Caco-2 (cell line): ENCODE measurements around the gene NGEF. TPM values are rescaled to one million over a fixed set of nuclear protein-coding genes. Genes with fewer than 3 reads are reported as not detected.

Source experiments
- BruUV-seq: library from RNA; stranded (reverse); fragments of 400-500 nt; replicated peaks from 2 replicates; lab custom pipeline; 2021; lab: Mats Ljungman, UMichigan
- CTCF ChIA-PET: fragments of 300-600 bp; sonication (Branson Sonifier 250); formaldehyde crosslinking; loops from one replicate; lab custom pipeline; 2022; ENCODE audit warnings: antibody characterized with exemption; lab: Charles Lee
- POLR2A ChIA-PET: fragments of 300-600 bp; sonication (Branson Sonifier 250); formaldehyde crosslinking; loops from one replicate; lab custom pipeline; 2022; ENCODE audit warnings: antibody characterized with exemption; lab: Charles Lee
- DNase-seq, 2 experiments: peaks; one replicate each; pipeline versions ENCODE4 v3.0.0 to v3.0.0-alpha.2; 2020 to 2022
- H3K27me3 ChIP-seq: replicated peaks from 2 replicates; pipeline ENCODE4 v1.6.0; 2011; ENCODE audit warnings: low read length; ENCODE audit not compliant: control insufficient read depth, insufficient read depth
- H3K36me3 ChIP-seq: 2 replicates; pipeline ENCODE4 v1.5.1; 2011; ENCODE audit warnings: low read length; ENCODE audit not compliant: control insufficient read depth, insufficient read depth
- H3K4me1 ChIP-seq: fragments of 250-450 bp; sonication (Bioruptor Pico); 2 replicates; pipeline ENCODE4 v1.5.1; 2020; ENCODE audit warnings: mild to moderate bottlenecking
- H3K4me3 ChIP-seq: 2 replicates; pipeline ENCODE4 v1.5.1; 2011; ENCODE audit warnings: low read depth, mild to moderate bottlenecking, control low read depth, low read length
- H3K9me3 ChIP-seq: fragments of 250-450 bp; sonication (Bioruptor Pico); 2 replicates; pipeline ENCODE4 v1.5.1; 2020; ENCODE audit warnings: mild to moderate bottlenecking, moderate library complexity
- H3K27ac Mint-ChIP-seq: one replicate; pipeline ENCODE4 v1.8.0; 2022; ENCODE audit warnings: mixed read lengths; ENCODE audit not compliant: unreplicated experiment
- H3K27me3 Mint-ChIP-seq: one replicate; pipeline ENCODE4 v1.8.0; 2022; ENCODE audit warnings: mixed read lengths; ENCODE audit not compliant: insufficient read depth, unreplicated experiment
- H3K36me3 Mint-ChIP-seq: one replicate; pipeline ENCODE4 v1.8.0; 2022; ENCODE audit warnings: mild to moderate bottlenecking, mixed read lengths; ENCODE audit not compliant: insufficient read depth, unreplicated experiment
- H3K4me1 Mint-ChIP-seq: one replicate; pipeline ENCODE4 v1.8.0; 2022; ENCODE audit warnings: low read depth, mixed read lengths; ENCODE audit not compliant: unreplicated experiment
- H3K4me3 Mint-ChIP-seq: one replicate; pipeline ENCODE4 v1.8.0; 2022; ENCODE audit warnings: mild to moderate bottlenecking, moderate library complexity, mixed read lengths; ENCODE audit not compliant: unreplicated experiment
- H3K9me3 Mint-ChIP-seq: one replicate; pipeline ENCODE4 v1.8.0; 2022; ENCODE audit warnings: mixed read lengths; ENCODE audit not compliant: unreplicated experiment
- intact Hi-C: fragments of 100-400 bp; cut with micrococcal nuclease; formaldehyde crosslinking; loops from one replicate; pipeline ENCODE4 v1.10.0; 2022; ENCODE audit not compliant: unreplicated experiment
- total RNA-seq: library from RNA; stranded (reverse); gene quantifications from 2 replicates; pipeline ENCODE4 v1.2.3, GENCODE V29; 2022
- TF ChIP-seq, protein P1 (sequence below), 2 experiments: fragments of 200-600 bp in 1 of 2; IDR thresholded peaks; 1 replicate in 1 of 2; 2 replicates in 1 of 2; pipeline versions ENCODE4 v1.5.1 to v1.8.0; 2011 to 2022; ENCODE audit warnings: antibody characterized with exemption in 1 of 2, control low read depth in 1 of 2, inconsistent platforms in 1 of 2, low read depth in 1 of 2, low read length in 1 of 2, mild to moderate bottlenecking in 1 of 2, moderate library complexity in 1 of 2; ENCODE audit not compliant: insufficient read depth in 1 of 2, severe bottlenecking in 1 of 2, unreplicated experiment in 1 of 2

The NGEF gene
- total RNA-seq, 1 experiment from 2014 or later = 0.77 TPM

DNA sequence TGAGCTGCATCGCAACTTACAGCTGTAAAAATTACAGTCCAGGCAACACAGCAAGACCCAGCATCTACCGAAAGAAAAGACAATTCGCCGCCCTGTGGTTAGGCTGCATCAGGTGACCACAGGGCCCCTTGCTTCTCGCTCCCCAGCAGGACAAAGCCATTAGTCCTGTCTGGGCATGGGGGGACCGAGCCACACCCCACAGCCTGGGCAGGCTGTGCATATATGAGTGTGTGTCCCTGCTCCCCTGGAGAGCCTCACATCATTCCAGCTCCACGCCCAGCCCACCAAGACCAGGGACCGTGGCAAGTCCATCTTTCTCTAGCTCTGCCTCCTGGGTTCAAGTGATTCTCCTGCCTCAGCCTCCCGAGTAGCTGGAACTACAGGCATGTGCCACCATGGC, 109.1 kb downstream of the NGEF start:
- TF ChIP-seq, protein P1, sequence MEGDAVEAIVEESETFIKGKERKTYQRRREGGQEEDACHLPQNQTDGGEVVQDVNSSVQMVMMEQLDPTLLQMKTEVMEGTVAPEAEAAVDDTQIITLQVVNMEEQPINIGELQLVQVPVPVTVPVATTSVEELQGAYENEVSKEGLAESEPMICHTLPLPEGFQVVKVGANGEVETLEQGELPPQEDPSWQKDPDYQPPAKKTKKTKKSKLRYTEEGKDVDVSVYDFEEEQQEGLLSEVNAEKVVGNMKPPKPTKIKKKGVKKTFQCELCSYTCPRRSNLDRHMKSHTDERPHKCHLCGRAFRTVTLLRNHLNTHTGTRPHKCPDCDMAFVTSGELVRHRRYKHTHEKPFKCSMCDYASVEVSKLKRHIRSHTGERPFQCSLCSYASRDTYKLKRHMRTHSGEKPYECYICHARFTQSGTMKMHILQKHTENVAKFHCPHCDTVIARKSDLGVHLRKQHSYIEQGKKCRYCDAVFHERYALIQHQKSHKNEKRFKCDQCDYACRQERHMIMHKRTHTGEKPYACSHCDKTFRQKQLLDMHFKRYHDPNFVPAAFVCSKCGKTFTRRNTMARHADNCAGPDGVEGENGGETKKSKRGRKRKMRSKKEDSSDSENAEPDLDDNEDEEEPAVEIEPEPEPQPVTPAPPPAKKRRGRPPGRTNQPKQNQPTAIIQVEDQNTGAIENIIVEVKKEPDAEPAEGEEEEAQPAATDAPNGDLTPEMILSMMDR (IDR thresholded peaks at IDR 0.05; ENCODE audit: insufficient read depth in 1 of 2, low read depth in 1 of 2, low read length in 1 of 2, severe bottlenecking in 1 of 2, unreplicated experiment in 1 of 2) = no peak
- no TSS peak for BruUV-seq
- no peaks in the 10 kb centered on the region for H3K9me3 Mint-ChIP-seq
- H3K4me3 Mint-ChIP-seq = no peak overlapping the region
- no peaks in the 10 kb centered on the region for H3K4me1 Mint-ChIP-seq
- CTCF ChIA-PET = interaction anchor here (0.7 kb wide), 1 partner anchor 13 kb away, joined by 3 read pairs; no protein-coding TSS in a partner anchor
- H3K27ac Mint-ChIP-seq = no peak overlapping the region
- POLR2A ChIA-PET = no interaction called here
- Histone ChIP-seq H3K27me3 (no peaks in the 10 kb centered on the region; the same call in 1 of the 2 replicates), H3K9me3 (no peaks in the 10 kb centered on the region), H3K4me1 (no peaks in the 10 kb centered on the region), H3K4me3 (no peak overlapping the region), H3K36me3 (no peaks in the 10 kb centered on the region)
- DNase-seq = no peak
- intact Hi-C loops = no loop called here
- H3K36me3 Mint-ChIP-seq = no peaks in the 10 kb centered on the region
- H3K27me3 Mint-ChIP-seq = no peaks in the 10 kb centered on the region

DNA sequence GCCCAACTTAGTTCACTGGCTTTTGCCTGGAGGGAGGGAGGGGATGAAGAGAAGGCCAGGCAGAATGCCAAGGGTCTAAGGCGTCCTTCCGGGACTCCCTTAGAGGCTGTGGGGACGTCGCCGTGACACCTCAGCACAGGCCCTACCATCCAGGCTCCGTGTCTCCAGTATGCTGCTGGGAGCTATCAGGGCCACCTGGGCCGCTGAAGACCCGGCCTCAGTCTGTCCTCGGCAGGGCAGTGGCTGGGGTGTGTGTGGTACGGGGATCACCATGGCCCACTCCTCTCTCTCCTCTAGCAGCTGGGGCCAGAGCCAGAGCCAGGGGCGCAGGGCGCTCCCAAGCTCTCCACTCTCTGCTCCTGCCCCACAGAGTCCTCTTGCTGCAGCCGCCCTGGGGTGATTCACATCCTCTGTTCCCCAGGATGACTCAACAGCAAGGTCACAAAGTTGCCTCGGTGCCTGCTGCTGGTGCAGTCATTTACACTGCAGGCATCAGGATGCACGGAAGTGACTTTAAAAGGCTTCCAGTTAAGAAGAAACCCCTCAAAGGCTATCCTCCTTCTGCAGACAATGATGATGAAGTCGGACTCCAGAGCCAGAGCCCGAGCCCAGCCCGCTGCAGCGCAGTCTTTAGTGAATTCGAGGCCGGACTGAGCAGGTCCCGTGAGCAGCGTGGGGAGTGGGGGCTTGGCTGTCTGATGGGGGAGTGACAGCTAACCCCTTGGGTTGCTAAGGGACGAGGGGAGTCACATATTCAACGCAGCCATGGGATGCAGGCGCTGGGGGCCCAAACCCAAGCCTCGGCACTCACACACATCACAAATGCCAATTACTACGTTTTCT, 111.1 kb downstream of the NGEF start:
- no peak overlapping the region for H3K4me3 ChIP-seq

DNA sequence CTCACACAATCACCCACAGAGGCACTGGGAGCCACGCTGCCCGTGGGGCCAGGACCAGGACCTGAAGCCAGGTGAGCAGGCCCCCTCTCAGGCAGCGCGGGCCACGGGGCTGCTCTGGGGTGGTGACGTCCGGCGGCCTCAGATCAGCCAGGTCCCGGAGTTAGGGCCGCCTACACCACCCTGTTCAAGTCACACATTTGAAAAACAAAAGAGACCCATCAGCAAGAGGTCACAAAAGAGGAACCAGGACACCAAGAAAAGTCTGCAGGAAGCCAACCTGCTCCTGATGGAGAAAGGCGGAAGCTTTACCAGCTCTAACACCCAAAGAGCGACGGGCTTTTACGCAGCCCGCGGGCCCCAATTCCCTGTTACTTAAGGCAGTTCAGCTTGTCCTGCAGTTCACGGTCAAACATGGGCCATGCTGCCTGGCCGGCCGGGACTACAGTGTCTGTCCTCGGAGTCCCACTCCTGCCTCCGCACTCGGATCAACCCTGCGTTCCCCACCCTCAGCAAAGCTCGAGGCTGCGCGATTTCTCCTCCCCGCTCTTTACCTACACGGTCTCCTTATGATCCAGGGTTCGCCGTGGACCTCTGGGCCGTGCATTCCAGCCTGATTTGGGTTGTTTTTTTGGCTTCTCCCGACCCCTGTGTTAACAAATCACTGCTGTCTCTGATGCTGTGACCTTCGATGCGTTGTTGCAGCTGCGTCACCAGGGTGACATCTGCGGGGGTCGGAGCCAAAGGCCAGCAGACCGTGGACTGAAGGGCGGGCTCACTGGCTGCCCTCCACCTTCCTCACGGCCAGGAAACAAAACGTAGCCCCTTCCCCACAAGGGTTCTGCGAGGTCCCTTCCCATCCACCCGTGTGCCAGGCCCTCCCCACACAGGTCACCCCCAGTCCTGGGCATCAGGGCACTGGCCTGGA, 112.0 kb downstream of the NGEF start:
- H3K36me3 Mint-ChIP-seq = no peaks in the 10 kb centered on the region
- ChIA-PET POLR2A (no interaction called here), CTCF (no interaction called here)
- no peak for DNase-seq
- BruUV-seq = no TSS peak
- Histone ChIP-seq H3K27me3 (no peaks in the 10 kb centered on the region), H3K4me1 (no peaks in the 10 kb centered on the region), H3K9me3 (no peaks in the 10 kb centered on the region), H3K4me3 (no peak overlapping the region), H3K36me3 (no peaks in the 10 kb centered on the region)
- no peaks in the 10 kb centered on the region for H3K9me3 Mint-ChIP-seq
- H3K4me1 Mint-ChIP-seq = no peaks in the 10 kb centered on the region
- TF ChIP-seq, protein P1 (IDR thresholded peaks at IDR 0.05; ENCODE audit: insufficient read depth in 1 of 2, low read depth in 1 of 2, low read length in 1 of 2, severe bottlenecking in 1 of 2, unreplicated experiment in 1 of 2) = no peak
- no peak overlapping the region for H3K4me3 Mint-ChIP-seq
- intact Hi-C loops = no loop called here
- no peak overlapping the region for H3K27ac Mint-ChIP-seq
- no peaks in the 10 kb centered on the region for H3K27me3 Mint-ChIP-seq

More for the DNA sequence above, 111.1 kb downstream of the NGEF start:
- ChIA-PET POLR2A (no interaction called here), CTCF (no interaction called here)
- no peaks in the 10 kb centered on the region for H3K4me1 ChIP-seq
- H3K27me3 Mint-ChIP-seq = no peaks in the 10 kb centered on the region
- no peak for DNase-seq
- H3K36me3 Mint-ChIP-seq = no peaks in the 10 kb centered on the region
- H3K9me3 Mint-ChIP-seq = no peaks in the 10 kb centered on the region
- no peak overlapping the region for H3K27ac Mint-ChIP-seq
- TF ChIP-seq, protein P1 (IDR thresholded peaks at IDR 0.05; ENCODE audit: insufficient read depth in 1 of 2, low read depth in 1 of 2, low read length in 1 of 2, severe bottlenecking in 1 of 2, unreplicated experiment in 1 of 2) = no peak
- no peaks in the 10 kb centered on the region for H3K4me1 Mint-ChIP-seq
- H3K4me3 Mint-ChIP-seq = no peak overlapping the region
- no peaks in the 10 kb centered on the region for H3K27me3 ChIP-seq
- no TSS peak for BruUV-seq
- H3K9me3 ChIP-seq = no peaks in the 10 kb centered on the region
- intact Hi-C loops = no loop called here
- no peaks in the 10 kb centered on the region for H3K36me3 ChIP-seq
